Fibroblast of mammary gland (primary cell): ENCODE data around the gene CCBE1.

Experiments used
- DNase-seq: peaks from one replicate; pipeline ENCODE4 v3.0.0-alpha.2; 2010; ENCODE audit warnings: low read depth
- H3K4me3 ChIP-seq: 2 replicates; pipeline ENCODE4 v1.5.1; 2011; ENCODE audit warnings: low read depth, mild to moderate bottlenecking, low read length, moderate library complexity; ENCODE audit not compliant: control insufficient read depth
- CTCF ChIP-seq: conservative IDR thresholded peaks from 2 replicates; pipeline ENCODE4 v1.5.1; 2011; ENCODE audit warnings: low read depth, low read length, inconsistent platforms; ENCODE audit not compliant: control insufficient read depth, insufficient read depth

Gene CCBE1

GRCh38 chr18:59690996-59691395 is 6.2 kb downstream of the CCBE1 start:
- peak; percentile 86 for DNase-seq
- no peak overlapping the region for H3K4me3 ChIP-seq
- no peak for TF ChIP-seq CTCF

GRCh38 chr18:59690186-59690982 is 6.8 kb downstream of the CCBE1 start:
- TF ChIP-seq CTCF, result no peak
- DNase-seq, result peak; percentile 45
- H3K4me3 ChIP-seq, result no peak overlapping the region

- no peak for TF ChIP-seq CTCF
- no peak overlapping the region for H3K4me3 ChIP-seq
- DNase-seq, result no peak
Measured at GRCh38 chr18:59689756-59690155, 7.5 kb downstream of the CCBE1 start.

- no peak for TF ChIP-seq CTCF
- no peak overlapping the region for H3K4me3 ChIP-seq
- no peak for DNase-seq
Measured at GRCh38 chr18:59686260-59686659, 11.0 kb downstream of the CCBE1 start.

GRCh38 chr18:59685501-59685900 is 11.7 kb downstream of the CCBE1 start:
- no peak for TF ChIP-seq CTCF
- no peak overlapping the region for H3K4me3 ChIP-seq
- DNase-seq, result no peak

- TF ChIP-seq CTCF, result no peak
- DNase-seq, result no peak
- H3K4me3 ChIP-seq, result no peak overlapping the region
Measured at GRCh38 chr18:59684777-59685176, 12.4 kb downstream of the CCBE1 start.
